CD4-positive, alpha-beta T cell treated with Interleukin-15 for 4 hours (primary cell): ENCODE results near the gene CADM4.
"Not testable (repeated sequence)": the region's sequence is repeated elsewhere in the genome, so short reads cannot be mapped to it uniquely, and the experiment has no call there.

Experiments used
- DNase-seq: peaks from one replicate; pipeline ENCODE4 v3.0.0-alpha.2; 2020; ENCODE audit warnings: low spot score

CADM4 gene

GRCh38 chr19:43639519-43640423 lies at the start of gene CADM4:
Gene CADM4 (minus strand): TSS chr19:43639850. CDS start chr19:43639790, 60 bp downstream.
- DNase-seq = peak; percentile 32

- no peak for DNase-seq
Observed at GRCh38 chr19:43688059-43688701, 48.5 kb upstream of the CADM4 start.

GRCh38 chr19:43687660-43687997 lies 48.0 kb upstream of the CADM4 start:
- DNase-seq = no peak

GRCh38 chr19:43684326-43684725 lies 44.7 kb upstream of the CADM4 start:
- DNase-seq = no peak

- no peak for DNase-seq
Observed at GRCh38 chr19:43683905-43684304, 44.3 kb upstream of the CADM4 start.

- DNase-seq = no peak
Observed at GRCh38 chr19:43682824-43683661, 43.4 kb upstream of the CADM4 start.

GRCh38 chr19:43682269-43682668 lies 42.6 kb upstream of the CADM4 start:
- DNase-seq = not testable (repeated sequence)

- no peak for DNase-seq
Observed at GRCh38 chr19:43681821-43682220, 42.2 kb upstream of the CADM4 start.

GRCh38 chr19:43678512-43679261 lies 39.0 kb upstream of the CADM4 start:
- no peak for DNase-seq

- DNase-seq = no peak
Observed at GRCh38 chr19:43675906-43676305, 36.3 kb upstream of the CADM4 start.

GRCh38 chr19:43675269-43675879 lies 35.7 kb upstream of the CADM4 start:
- no peak for DNase-seq

GRCh38 chr19:43674596-43674995 lies 34.9 kb upstream of the CADM4 start:
- no peak for DNase-seq

GRCh38 chr19:43674183-43674582 lies 34.5 kb upstream of the CADM4 start:
- no peak for DNase-seq

GRCh38 chr19:43673637-43674036 lies 34.0 kb upstream of the CADM4 start:
- no peak for DNase-seq

- no peak for DNase-seq
Observed at GRCh38 chr19:43672061-43672679, 32.5 kb upstream of the CADM4 start.

GRCh38 chr19:43668406-43669109 lies 28.9 kb upstream of the CADM4 start:
- peak; percentile 96 for DNase-seq

GRCh38 chr19:43667876-43668405 lies 28.3 kb upstream of the CADM4 start:
- no peak for DNase-seq

GRCh38 chr19:43667126-43667875 lies 27.7 kb upstream of the CADM4 start:
- no peak for DNase-seq

GRCh38 chr19:43664018-43664417 lies 24.4 kb upstream of the CADM4 start:
- peak; percentile 29 for DNase-seq
